DOHH2 (cell line): ENCODE measurements around the gene CEP85.

ENCODE experiments used
- H3F3A ChIP-seq: fragments of 200-600 bp; sonication (generic), shearing (Covaris generic); 2 replicates; pipeline ENCODE4 v1.6.0; 2016; ENCODE audit warnings: antibody characterized with exemption, mild to moderate bottlenecking; ENCODE audit not compliant: control insufficient read depth, insufficient read depth
- H3K27ac ChIP-seq: fragments of 200-600 bp; sonication (generic); 2 replicates; pipeline ENCODE4 v1.5.1; 2014; ENCODE audit warnings: low read depth, mild to moderate bottlenecking, low read length, moderate library complexity
- H3K27me3 ChIP-seq: fragments of 200-600 bp; sonication (generic); 2 replicates; pipeline ENCODE4 v1.6.1; 2014; ENCODE audit warnings: mild to moderate bottlenecking, low read length, mixed read lengths; ENCODE audit not compliant: control insufficient read depth
- H3K36me3 ChIP-seq: fragments of 200-600 bp; sonication (generic); 2 replicates; pipeline ENCODE4 v1.6.1; 2014; ENCODE audit warnings: mild to moderate bottlenecking, low read length, moderate library complexity, mixed read lengths; ENCODE audit not compliant: control insufficient read depth
- H3K4me1 ChIP-seq: fragments of 200-600 bp; sonication (generic); 2 replicates; pipeline ENCODE4 v1.6.1; 2014; ENCODE audit warnings: mild to moderate bottlenecking, low read length, mixed read lengths; ENCODE audit not compliant: control insufficient read depth
- H3K4me2 ChIP-seq: fragments of 200-600 bp; sonication (generic); 2 replicates; pipeline ENCODE4 v1.6.0; 2014; ENCODE audit warnings: mild to moderate bottlenecking, low read length, moderate library complexity
- H3K4me3 ChIP-seq: fragments of 200-600 bp; sonication (generic); 2 replicates; pipeline ENCODE4 v1.5.1; 2014; ENCODE audit warnings: mild to moderate bottlenecking, low read length, mixed read lengths
- H3K79me2 ChIP-seq: fragments of 200-600 bp; sonication (generic); 2 replicates; pipeline ENCODE4 v1.6.1; 2014; ENCODE audit warnings: mild to moderate bottlenecking, low read length, mixed read lengths; ENCODE audit not compliant: control insufficient read depth
- H3K9me2 ChIP-seq: fragments of 200-600 bp; sonication (generic); replicated peaks from 2 replicates; pipeline ENCODE4 v1.6.1; 2014; ENCODE audit warnings: mild to moderate bottlenecking, low read length, mixed read lengths; ENCODE audit not compliant: control insufficient read depth
- H3K9me3 ChIP-seq: fragments of 200-600 bp; sonication (generic); 2 replicates; pipeline ENCODE4 v1.6.1; 2014; ENCODE audit warnings: antibody characterized with exemption, low read length, mixed read lengths; ENCODE audit not compliant: control insufficient read depth, insufficient read depth
- H4K20me1 ChIP-seq: fragments of 200-600 bp; sonication (generic); 2 replicates; pipeline ENCODE4 v1.6.0; 2014; ENCODE audit warnings: low read depth, mild to moderate bottlenecking, antibody characterized with exemption, low read length, moderate library complexity; ENCODE audit not compliant: control insufficient read depth, insufficient read depth
- CTCF ChIP-seq: fragments of 200-600 bp; sonication (generic); IDR thresholded peaks from one replicate; pipeline ENCODE4 v1.5.1; 2014; ENCODE audit warnings: antibody characterized with exemption, mild to moderate bottlenecking, low read depth, low read length; ENCODE audit not compliant: poor library complexity, severe bottlenecking
- EZH2phosphoT487 ChIP-seq: fragments of 200-600 bp; sonication (generic); IDR thresholded peaks from 2 replicates; pipeline ENCODE4 v1.6.1; 2017; ENCODE audit warnings: borderline replicate concordance, mild to moderate bottlenecking, antibody characterized with exemption, low read length, moderate library complexity, mixed read lengths

Gene CEP85

GRCh38 chr1:26293911-26294463 lies 60.0 kb downstream of the CEP85 start:
- Histone ChIP-seq H3K79me2 (no peaks in the 10 kb centered on the region), H3K9me3 (no peaks in the 10 kb centered on the region), H3K4me3 (no peak overlapping the region), H3K27ac (no peak overlapping the region), H3K4me2 (no peak overlapping the region), H4K20me1 (no peaks in the 10 kb centered on the region), H3K9me2 (no peaks in the 10 kb centered on the region), H3F3A (peaks cover 24% of the 10 kb centered on the region), H3K36me3 (peaks cover 23% of the 10 kb centered on the region), H3K27me3 (no peaks in the 10 kb centered on the region), H3K4me1 (peaks cover 51% of the 10 kb centered on the region)
- no peak for TF ChIP-seq CTCF
- TF ChIP-seq EZH2phosphoT487: no peak

DNA sequence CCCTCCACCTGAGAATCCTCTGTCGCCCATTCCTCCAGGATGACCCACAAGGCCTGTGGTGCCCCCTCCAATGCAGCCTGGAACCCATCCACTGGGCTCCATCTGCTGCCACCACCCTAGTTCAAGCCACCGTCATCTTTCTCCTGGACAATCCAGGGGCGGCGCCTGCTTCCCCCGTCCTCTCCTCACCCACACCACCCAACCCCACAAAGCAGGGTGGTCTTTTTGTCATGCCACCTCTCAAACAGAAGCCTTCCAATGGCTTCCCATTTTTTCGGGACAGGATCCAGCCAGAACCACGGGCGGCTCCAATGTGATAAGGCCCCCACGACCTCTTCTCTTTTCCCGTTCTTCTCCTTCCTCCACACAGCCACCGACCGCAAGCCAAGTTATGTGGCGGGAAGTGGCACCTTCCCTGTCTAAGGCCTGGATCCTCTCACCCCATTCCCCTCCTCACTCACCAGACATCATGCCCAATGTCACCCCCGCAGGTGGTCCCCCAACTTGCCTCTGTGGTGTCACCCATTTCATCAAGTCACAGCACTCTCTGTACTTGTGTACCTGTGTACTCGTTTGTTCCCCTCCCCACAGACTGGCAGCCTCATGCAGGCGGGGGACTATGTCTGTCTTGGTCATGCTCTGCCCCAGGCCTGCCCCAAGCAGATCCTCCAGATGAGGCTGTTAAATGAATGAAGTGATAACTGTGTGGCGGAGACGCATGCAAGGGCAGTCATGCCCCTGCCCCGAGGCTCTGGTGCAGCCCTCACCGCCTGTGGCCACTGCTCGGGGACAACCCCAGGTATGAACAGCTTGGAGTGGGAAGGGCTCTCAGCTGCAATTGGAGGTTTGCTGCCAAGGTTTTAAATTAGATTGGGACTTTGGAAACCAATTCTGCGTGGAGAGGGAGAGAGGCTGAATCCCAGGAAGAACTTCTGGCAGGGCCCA lies 61.5 kb downstream of the CEP85 start:
- H3K9me3 ChIP-seq: no peaks in the 10 kb centered on the region
- no peaks in the 10 kb centered on the region for H3K9me2 ChIP-seq
- no peak overlapping the region for H3K4me3 ChIP-seq
- no peaks in the 10 kb centered on the region for H3K79me2 ChIP-seq
- no peaks in the 10 kb centered on the region for H4K20me1 ChIP-seq
- no peak overlapping the region for H3K27ac ChIP-seq
- peaks cover 13% of the 10 kb centered on the region for H3F3A ChIP-seq
- no peak overlapping the region for H3K4me2 ChIP-seq
- peaks cover 23% of the 10 kb centered on the region for H3K36me3 ChIP-seq
- TF ChIP-seq EZH2phosphoT487 (no peak), CTCF (no peak)
- H3K27me3 ChIP-seq: no peaks in the 10 kb centered on the region
- peaks cover 51% of the 10 kb centered on the region for H3K4me1 ChIP-seq

DNA sequence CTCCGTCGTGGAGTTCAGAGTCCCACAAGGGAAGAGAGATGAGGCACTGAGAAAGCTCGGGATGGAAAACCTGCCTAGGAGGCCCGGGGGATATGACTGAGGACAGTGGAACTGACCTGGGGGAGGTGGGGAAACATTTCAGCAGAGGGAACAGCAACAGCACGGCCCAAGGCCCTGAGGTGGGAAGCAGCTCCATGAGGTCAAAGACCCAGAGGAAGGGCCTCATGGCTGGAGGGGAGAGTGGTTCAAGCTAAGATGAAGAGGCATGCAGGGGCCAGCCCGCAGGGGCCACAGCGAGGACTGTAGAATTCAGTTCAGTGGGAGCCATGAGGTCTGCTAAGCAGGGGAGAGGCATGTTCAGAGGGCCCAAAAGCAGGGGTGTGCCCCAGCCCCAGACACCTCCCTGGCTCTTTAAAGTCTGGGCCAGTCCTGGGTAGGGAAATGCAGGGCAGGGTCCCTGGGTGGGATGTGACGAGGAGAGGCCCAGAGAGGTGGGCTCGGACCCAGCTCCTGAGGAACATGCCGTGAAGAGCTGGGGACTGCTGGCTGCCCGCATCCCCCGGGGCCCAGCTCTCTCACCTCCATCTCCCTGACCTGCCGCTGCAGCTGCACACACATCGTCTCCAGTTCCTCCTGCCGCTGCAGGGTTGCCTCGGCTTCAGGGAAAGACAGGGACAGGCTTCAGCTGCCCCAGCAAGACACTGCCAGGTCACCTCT lies 62.5 kb downstream of the CEP85 start:
- no peaks in the 10 kb centered on the region for H3K9me2 ChIP-seq
- H3K9me3 ChIP-seq: no peaks in the 10 kb centered on the region
- peaks cover 45% of the 10 kb centered on the region for H3K4me1 ChIP-seq
- no peak overlapping the region for H3K27ac ChIP-seq
- H3K79me2 ChIP-seq: no peaks in the 10 kb centered on the region; the same call in 1 of the 2 replicates
- no peak overlapping the region for H3K4me2 ChIP-seq
- H4K20me1 ChIP-seq: no peaks in the 10 kb centered on the region
- peaks cover 24% of the 10 kb centered on the region for H3K36me3 ChIP-seq
- no peak overlapping the region for H3K4me3 ChIP-seq
- H3F3A ChIP-seq: peaks cover 5% of the 10 kb centered on the region; the same call in 1 of the 2 replicates
- no peaks in the 10 kb centered on the region for H3K27me3 ChIP-seq
- TF ChIP-seq CTCF: no peak
- TF ChIP-seq EZH2phosphoT487: no peak
